HG03354 (cell line): ENCODE measurements around the gene CCDC50.
A peak's percentile ranks its signal among the peaks of the same experiment; 100 is the strongest.

ENCODE experiments used
- ATAC-seq: cut with Tn5 transposase; IDR thresholded peaks from one replicate; pipeline ENCODE4 v1.9.1; 2021; ENCODE audit warnings: mild to moderate bottlenecking; ENCODE audit not compliant: unreplicated experiment, poor library complexity, severe bottlenecking

Gene CCDC50

DNA sequence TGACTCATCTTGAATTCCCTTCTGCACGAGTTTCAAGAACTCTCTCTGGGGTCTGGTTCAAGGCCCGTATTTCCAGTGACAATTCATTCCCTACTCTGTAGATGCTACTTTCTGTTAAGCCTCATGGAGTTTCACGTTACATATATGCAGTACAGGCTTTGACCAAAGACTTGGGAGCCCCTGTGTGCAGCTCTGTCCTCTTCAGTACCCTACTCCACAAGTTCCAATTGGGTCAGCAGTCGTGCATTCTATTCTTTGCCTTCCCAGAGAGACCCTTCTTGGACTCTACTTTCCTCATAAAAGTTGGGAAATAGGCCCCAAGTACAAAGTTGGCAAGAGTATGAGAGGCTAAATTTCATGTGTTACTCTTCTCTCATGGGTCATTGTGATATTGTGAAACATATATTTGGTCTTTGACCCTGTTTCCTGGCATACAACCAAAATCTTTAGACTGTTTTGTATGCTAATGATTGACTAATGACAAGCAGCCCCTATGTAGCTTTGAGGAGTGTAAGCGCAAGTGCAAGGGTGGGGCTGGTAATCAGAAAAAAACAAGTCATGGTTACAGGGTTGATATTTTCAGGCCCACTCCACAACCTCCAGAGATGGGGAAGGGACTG is 15.0 kb upstream of the CCDC50 start:
- ATAC-seq, result no peak

DNA sequence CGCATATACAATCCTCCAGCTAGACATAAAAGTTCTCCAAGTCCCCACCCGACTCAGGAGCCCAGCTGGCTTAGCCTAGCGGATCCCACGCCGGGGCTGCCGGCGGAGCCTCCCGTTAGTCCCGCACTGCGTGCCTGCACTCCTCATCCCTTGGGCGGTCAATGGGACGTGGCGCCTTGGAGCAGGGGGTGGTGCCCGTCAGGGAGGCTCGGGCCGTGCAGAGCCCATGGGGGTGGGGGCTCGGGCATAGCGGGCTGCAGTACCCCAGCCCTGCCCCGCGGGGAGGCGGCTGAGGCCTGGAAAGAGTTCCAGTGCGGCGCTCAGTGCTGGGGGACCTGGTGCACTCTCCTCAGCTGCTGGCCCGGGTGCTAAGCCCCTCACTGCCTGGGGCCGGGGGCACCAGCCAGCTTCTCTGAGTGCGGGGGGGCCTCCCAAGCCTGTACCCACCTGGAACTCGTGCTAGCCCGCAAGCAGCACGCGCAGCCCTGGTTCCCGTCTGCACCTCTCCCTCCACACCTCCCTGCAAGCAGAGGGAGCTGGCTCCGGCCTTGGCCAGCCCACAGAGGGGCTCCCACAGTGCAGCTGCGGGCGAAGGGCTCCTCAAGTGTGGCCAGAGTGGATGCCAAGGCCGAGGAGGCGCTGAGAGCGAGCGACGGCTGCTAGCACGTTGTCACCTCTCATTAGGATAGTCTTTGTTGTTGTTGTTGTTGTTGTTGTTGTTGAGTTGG is 12.2 kb upstream of the CCDC50 start:
- no peak for ATAC-seq

GRCh38 chr3:191320316-191320715 is 8.9 kb upstream of the CCDC50 start:
- ATAC-seq, result no peak

- ATAC-seq, result no peak
These were observed 8.0 kb upstream of the CCDC50 start for GRCh38 chr3:191321019-191321767.

- ATAC-seq, result no peak
These were observed 4.3 kb upstream of the CCDC50 start for GRCh38 chr3:191324936-191325335.

- no peak for ATAC-seq
These were observed 1.7 kb upstream of the CCDC50 start for GRCh38 chr3:191327526-191327925.

- ATAC-seq, result no peak
These were observed 722 bp upstream of the CCDC50 start for GRCh38 chr3:191328383-191328961.

GRCh38 chr3:191329654-191330529 is 698 bp downstream of the CCDC50 start, which contains the start of gene UTS2B:
UTS2B (minus strand) TSS chr3:191330526; CDS start chr3:191282189, 48,337 bp downstream.
- peak; percentile 45 for ATAC-seq

GRCh38 chr3:191330530-191331048 is 1.4 kb downstream of the CCDC50 start:
- no peak for ATAC-seq

GRCh38 chr3:191331388-191331787 is 2.2 kb downstream of the CCDC50 start:
- no peak for ATAC-seq

- ATAC-seq, result no peak
These were observed 4.2 kb downstream of the CCDC50 start for GRCh38 chr3:191333298-191333880.

DNA sequence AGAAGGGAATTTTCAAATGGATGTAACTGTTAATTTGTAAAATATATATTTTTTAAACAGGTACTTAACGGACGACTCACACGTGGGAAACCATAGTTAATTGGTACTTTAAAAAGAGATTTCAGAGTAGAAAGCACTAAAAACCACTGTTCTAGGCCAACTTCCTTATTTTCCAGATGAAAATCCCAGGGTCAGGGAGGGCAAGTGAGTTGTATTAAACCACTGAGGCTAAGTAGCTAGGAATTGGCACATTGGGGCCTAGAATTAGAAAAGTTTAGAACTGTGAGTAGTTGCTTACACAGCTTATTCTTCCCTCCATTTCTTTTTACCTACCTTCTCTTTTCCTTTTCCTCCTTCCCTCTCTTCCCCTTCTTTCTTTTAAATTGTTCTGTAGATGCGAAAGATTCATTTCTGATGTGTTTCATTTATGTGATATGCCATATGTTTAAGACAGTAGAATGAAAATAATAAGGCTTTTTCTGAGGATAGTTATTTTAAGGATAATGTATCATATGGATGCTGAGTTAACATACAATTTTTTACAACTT is 5.2 kb downstream of the CCDC50 start:
- ATAC-seq, result no peak

- no peak for ATAC-seq
These were observed 7.6 kb downstream of the CCDC50 start for GRCh38 chr3:191336833-191337232.

GRCh38 chr3:191338177-191338488 is 8.9 kb downstream of the CCDC50 start:
- no peak for ATAC-seq

- no peak for ATAC-seq
These were observed 10.2 kb downstream of the CCDC50 start for GRCh38 chr3:191339316-191339917.

DNA sequence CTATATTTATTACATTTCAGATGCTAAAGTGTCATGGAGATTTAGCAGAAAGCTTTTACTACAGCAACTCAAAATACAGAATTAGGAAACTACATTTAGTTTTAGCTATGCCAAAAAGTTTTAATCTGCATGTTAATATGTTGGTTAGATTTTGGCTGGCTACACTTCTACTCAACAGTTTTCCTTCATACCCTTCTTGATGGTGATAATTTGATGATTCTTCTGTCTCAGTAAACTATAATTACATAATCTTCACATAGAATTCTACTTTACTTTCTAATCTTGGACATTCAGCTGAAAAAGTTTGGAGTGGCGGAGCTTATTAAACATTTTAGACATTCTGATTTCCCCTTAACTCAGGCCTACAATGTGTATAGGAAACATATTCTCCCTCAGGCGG is 11.2 kb downstream of the CCDC50 start:
- ATAC-seq, result no peak

DNA sequence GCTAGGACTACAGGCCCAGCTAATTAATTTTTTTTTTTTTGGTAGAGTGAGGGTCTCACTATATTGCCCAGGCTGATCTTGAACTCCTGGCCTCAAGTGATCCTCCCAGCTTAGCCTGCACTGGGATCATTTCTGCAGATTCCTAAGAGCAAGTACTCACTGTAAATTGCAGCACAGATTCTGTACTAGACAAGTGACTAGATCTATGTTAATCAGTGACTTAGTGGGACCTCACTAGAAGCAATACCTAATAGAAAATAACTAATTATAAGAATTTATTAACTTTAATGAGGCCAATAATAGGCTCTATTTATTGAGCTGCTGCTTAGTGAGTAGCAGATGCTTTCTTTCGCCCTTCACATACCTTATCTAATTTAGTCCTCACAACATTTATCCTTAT is 11.8 kb downstream of the CCDC50 start:
- peak; percentile 79 for ATAC-seq

- ATAC-seq, result no peak
These were observed 12.8 kb downstream of the CCDC50 start for GRCh38 chr3:191342006-191342405.
